GM13977 (cell line): ENCODE measurements around the gene EXOC4.

Source experiments
- DNase-seq: peaks from one replicate; pipeline ENCODE4 v3.0.0; 2012; ENCODE audit warnings: low spot score
- in situ Hi-C: fragments of 300-500 bp; cut with MboI; formaldehyde crosslinking; loops from one replicate; pipeline ENCODE4 v1.12.0; 2022; ENCODE audit warnings: low sequenced_read_pairs, low pct_unique_long_range_greater_than_20kb, mixed read lengths, inconsistent platforms; ENCODE audit not compliant: unreplicated experiment
- TF ChIP-seq, protein P1 (sequence below): IDR thresholded peaks from 2 replicates; pipeline ENCODE4 v1.5.1; 2012; ENCODE audit warnings: mild to moderate bottlenecking, control low read depth; ENCODE audit not compliant: insufficient read depth; ENCODE audit errors: extremely low read depth, missing control alignments

The EXOC4 gene

GRCh38 chr7:133611955-133612354 is 359.1 kb downstream of the EXOC4 start:
- TF ChIP-seq, protein P1, sequence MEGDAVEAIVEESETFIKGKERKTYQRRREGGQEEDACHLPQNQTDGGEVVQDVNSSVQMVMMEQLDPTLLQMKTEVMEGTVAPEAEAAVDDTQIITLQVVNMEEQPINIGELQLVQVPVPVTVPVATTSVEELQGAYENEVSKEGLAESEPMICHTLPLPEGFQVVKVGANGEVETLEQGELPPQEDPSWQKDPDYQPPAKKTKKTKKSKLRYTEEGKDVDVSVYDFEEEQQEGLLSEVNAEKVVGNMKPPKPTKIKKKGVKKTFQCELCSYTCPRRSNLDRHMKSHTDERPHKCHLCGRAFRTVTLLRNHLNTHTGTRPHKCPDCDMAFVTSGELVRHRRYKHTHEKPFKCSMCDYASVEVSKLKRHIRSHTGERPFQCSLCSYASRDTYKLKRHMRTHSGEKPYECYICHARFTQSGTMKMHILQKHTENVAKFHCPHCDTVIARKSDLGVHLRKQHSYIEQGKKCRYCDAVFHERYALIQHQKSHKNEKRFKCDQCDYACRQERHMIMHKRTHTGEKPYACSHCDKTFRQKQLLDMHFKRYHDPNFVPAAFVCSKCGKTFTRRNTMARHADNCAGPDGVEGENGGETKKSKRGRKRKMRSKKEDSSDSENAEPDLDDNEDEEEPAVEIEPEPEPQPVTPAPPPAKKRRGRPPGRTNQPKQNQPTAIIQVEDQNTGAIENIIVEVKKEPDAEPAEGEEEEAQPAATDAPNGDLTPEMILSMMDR: no peak
- in situ Hi-C loops: no loop called here
- no peak for DNase-seq

GRCh38 chr7:133613250-133613790 is 360.4 kb downstream of the EXOC4 start:
- DNase-seq: no peak
- TF ChIP-seq, protein P1: no peak
- in situ Hi-C loops: no loop called here

DNA sequence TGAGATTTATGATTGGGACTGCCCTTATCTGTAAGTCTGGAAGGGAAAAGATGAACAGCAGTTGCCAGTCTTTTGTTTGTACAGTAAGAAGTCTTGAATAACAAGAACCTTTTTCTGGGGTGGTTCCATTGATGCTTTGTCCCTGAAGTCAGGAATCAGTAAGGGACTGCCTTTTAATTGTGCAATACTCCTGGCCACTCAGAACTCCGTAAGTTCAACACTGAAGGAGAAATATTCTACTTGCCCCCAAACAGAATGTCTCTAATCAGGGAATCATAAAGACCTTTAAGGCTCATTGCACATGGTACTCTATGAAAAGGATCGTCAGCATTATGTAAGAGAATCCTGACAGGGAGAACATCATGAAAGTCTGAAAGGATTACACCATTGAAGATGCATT is 361.4 kb downstream of the EXOC4 start:
- TF ChIP-seq, protein P1: no peak
- in situ Hi-C loops: no loop called here

GRCh38 chr7:133618970-133619369 is 366.1 kb downstream of the EXOC4 start:
- in situ Hi-C loops: no loop called here

More for the DNA sequence above, 361.4 kb downstream of the EXOC4 start:
- no peak for DNase-seq

DNA sequence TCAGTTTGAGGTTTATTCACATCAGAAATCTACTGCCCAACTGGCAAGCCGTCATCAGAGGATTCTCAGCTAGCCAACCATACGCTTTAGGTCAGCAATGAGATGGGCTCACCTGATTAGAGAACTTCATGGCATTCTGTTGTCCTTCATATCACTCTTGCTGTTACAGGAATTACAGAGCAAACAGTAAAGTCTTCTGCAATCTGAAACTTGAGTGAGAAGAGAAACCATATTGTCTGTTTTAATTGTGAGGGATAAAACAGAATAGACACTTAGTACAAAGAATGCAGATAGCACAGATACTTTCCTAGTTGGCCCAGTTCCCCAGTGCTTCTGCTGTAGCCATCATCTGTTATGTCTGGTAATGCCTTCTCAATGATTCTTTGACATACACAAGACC is 366.6 kb downstream of the EXOC4 start:
- TF ChIP-seq, protein P1: no peak
- in situ Hi-C loops: no loop called here
- no peak for DNase-seq

More at GRCh38 chr7:133618970-133619369, 366.1 kb downstream of the EXOC4 start:
- TF ChIP-seq, protein P1: no peak
- no peak for DNase-seq

- in situ Hi-C loops: no loop called here
- DNase-seq: no peak
- TF ChIP-seq, protein P1: no peak
Observed at GRCh38 chr7:133623721-133624120, 370.8 kb downstream of the EXOC4 start.
